Transverse colon (tissue), 4 donors: Measurements from ENCODE around the gene TLR6.

Experiments used
- CTCF ChIP-seq, 5 experiments: fragments of 200-600 bp in 3 of 5; fragments of 450-650 bp in 2 of 5; sonication (generic) in 3 of 5; IDR thresholded peaks; 1 replicate in 2 of 5; 2 replicates in 3 of 5; pipeline ENCODE4 v1.5.1; 2016 to 2017; ENCODE audit warnings: antibody characterized with exemption in 5 of 5, inconsistent platforms in 3 of 5, mild to moderate bottlenecking in 2 of 5, moderate library complexity in 1 of 5
- POLR2AphosphoS5 ChIP-seq, 3 donors: sonication (generic); formaldehyde crosslinking; IDR thresholded peaks; one replicate each; pipeline ENCODE4 v1.6.1; 2016; ENCODE audit warnings: antibody characterized with exemption in 3 of 3

GRCh38 chr4:38802561-38803355 is 53.9 kb downstream of the TLR6 start:
- TF ChIP-seq POLR2AphosphoS5 (IDR thresholded peaks at IDR 0.05): no peak
- TF ChIP-seq CTCF (IDR thresholded peaks at IDR 0.05): no peak
